Measurements from ENCODE around the gene SCYL1.

Gene SCYL1

DNA sequence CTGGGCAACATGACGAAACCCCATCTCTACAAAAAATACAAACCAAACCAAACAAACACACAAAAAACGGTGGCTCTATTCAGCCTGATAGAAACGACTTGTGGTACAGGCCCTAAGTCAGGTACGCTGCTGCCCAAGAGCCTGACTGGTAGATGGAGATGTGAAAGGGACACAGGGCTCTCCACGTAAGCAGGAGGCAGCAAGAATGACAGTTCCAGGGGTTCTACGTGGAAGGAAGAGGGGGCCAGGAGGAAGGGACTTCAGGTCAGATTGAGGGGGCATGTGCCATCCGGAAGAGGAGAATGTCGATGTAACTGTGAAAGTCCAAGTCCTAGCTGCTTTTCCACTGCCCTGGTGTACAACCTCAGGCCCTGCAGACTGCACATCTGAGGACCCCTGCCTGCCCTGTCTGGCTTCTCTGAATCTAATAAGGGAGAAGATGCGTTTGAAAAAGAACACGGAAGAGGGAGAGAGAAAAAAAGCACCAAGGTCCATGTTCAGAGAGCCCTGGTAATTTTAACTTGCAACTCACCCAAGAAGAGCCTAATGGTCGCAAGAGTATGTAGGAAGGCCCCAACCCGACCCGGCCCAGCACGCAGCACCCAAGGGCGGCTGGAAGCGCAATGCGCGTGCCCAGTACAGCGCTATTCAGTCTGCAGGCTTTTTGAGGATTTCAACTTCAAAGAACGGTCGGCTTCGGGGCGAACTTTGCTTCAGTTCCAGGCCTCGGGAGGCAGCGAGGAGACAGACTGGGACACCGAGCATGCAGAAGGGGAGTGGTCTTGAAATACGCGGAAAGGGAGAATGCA, 44.5 kb downstream of the SCYL1 start:
- DNase-seq (ENCODE audit: low read depth, low spot score) = no peak

DNA sequence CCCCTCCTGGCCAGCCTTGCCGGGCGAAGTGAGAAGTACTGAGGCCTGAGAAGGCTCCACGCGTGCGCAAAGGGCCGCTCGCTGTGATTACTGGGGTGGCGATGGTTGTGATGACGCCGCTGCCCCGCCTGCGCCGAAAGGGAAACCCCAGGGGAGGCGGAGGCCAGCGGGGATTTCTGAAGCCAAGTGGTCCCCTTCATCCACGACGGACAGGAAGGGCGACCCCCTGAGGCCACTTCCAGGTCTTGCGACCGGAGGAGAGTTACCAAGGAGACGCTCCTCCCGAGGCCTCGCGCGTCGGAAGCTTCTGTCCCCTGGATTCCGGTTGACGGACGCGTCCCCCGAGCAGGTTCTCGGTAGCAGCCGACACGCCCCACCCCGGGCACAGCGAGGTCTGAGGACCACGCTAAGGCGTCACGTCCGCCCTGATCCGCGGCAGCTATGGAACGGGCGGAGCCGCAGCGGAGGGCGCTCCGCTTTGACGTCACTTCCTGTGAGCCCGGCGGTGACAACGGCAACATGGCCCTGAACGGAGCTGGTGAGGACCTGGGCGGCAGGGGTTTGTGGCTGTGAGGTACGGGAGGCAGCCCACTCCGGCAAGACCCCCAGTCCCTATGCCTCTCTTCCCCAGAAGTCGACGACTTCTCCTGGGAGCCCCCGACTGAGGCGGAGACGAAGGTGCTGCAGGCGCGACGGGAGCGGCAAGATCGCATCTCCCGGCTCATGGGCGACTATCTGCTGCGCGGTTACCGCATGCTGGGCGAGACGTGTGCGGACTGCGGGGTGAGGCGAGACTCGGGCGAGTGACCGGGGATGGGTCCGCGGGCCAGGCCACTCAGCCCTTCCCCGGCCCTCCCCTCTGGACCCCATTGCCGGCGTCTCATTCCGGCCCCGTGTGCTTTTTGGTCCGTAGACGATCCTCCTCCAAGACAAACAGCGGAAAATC, 45.4 kb downstream of the SCYL1 start, which contains the start of gene ZNRD2:
Gene ZNRD2, plus strand, starts transcription at position 505 of the 946 bp plus-strand sequence. Its CDS starts 15 bp downstream, at position 520.
- peak; percentile 99 for DNase-seq (ENCODE audit: low read depth, low spot score)

GRCh38 chr11:65571420-65571819, 46.5 kb downstream of the SCYL1 start:
- no peak for DNase-seq (ENCODE audit: low read depth, low spot score)

- DNase-seq (ENCODE audit: low read depth, low spot score) = peak; percentile 78
Measured at GRCh38 chr11:65571940-65572339, 47.1 kb downstream of the SCYL1 start.

GRCh38 chr11:65572356-65573051, 47.6 kb downstream of the SCYL1 start, which contains the start of gene FAM89B:
TSS of gene FAM89B (plus strand) at chr11:65572538. CDS start at chr11:65572670, 132 bp downstream.
- DNase-seq (ENCODE audit: low read depth, low spot score) = peak; percentile 69

GRCh38 chr11:65573391-65574079, 48.7 kb downstream of the SCYL1 start:
- no peak for DNase-seq (ENCODE audit: low read depth, low spot score)

- peak; percentile 90 for DNase-seq (ENCODE audit: low read depth, low spot score)
Measured at GRCh38 chr11:65574109-65574810, 49.4 kb downstream of the SCYL1 start.

- DNase-seq (ENCODE audit: low read depth, low spot score) = peak; percentile 57
Measured at GRCh38 chr11:65574811-65575567, 50.1 kb downstream of the SCYL1 start.

DNA sequence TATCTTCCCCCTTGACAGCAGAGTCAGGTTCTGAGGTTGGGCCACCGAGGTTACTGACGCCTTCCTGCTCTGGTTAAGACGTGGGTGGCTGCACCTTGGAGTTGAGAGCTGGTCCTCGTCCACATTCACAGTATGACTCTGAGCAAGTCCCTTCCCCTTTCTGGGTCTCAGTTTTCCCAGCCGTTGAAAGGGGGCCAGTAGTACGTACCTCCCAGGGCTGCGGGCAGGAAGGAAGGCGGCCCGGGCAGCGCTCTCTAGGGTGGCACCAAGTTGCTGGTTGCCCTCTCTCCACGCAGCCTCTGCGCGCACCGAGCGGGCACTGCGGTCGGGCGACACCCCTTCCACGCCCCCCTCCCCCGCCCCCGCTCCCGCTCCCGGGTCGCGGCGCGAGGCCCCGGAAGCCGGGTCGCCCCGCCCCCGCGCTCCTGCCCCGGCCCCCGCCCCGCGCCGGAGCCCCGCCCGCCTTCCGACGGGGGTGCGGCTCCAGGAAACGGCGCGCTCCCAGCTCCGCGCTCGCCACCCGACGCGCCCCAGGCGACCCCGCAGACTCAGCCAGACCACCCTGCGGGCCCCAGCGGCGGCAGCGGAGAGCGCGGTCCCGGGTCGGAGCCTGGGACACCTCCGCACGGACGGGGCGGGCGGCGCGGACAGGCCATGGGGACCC, 50.8 kb downstream of the SCYL1 start, which contains the start of gene EHBP1L1:
Gene EHBP1L1, plus strand, starts transcription at position 486 of the 664 bp plus-strand sequence. CDS start 250 bp downstream, outside the sequence.
- DNase-seq (ENCODE audit: low read depth, low spot score) = no peak

- DNase-seq (ENCODE audit: low read depth, low spot score) = no peak
Measured at GRCh38 chr11:65576232-65576866, 51.5 kb downstream of the SCYL1 start.

DNA sequence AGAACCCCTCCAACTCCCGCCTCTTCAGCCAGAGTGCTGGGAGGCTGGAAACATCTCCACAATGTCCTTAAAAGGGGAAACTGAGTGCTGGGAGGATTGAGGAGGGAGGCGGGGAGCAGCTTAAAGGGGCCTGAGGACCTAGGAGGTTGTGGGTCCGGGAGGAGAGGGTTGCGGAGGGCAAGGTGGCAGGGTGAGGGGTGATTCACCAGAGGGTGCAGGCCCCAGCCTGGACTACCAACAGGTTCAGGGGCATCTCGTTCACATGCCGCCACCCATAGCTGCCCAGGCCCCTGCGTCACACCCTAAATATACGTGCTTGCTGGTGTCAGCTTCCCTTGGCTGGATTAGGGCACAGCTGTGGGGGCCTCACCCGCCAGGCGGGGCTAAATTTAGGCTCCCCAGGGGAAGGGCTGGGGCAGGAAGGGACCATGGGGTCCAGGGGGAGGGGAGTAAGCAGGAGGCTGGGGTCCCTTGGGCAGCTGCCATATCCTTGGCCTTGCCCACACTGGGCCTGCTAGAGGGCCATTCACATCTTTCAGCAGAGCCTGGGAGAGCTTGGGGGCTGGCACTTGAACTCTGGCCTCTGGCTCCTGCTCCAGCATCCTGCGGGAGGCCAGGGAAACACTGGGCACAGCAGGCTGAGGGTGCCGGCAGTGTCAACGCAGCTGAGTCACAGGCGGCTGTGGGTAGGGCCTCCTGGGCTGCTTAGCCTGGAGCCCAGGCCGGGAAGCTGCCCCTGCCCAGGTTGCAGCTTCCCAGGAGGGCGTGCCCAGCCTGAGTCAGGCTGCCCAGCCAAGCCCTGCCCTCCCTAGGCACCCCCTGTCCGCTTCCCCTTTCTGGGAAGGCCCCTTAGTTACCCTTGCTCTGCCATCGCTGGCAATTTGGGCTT, 52.2 kb downstream of the SCYL1 start:
- no peak for DNase-seq (ENCODE audit: low read depth, low spot score)

- DNase-seq (ENCODE audit: low read depth, low spot score) = no peak
Measured at GRCh38 chr11:65577756-65578109, 52.9 kb downstream of the SCYL1 start.

DNA sequence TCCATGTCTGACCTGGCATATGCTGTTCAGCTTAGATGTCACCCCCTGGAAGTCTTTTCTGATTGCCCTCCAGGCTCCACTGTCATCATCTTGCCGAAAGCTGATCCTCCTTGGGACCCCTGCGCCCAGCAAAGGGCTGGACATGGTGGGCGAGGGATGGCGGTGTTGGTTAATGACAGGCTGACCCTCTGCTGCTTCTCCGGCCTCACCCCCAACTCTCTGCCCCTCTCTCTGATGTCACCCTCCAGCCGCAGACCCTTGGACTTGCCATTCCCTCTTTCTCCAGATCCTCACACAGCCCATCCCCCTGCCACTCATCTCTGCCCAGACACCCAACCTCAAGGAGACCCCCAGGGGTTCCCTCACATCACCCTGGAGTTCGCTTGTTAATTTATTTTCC, 53.3 kb downstream of the SCYL1 start:
- DNase-seq (ENCODE audit: low read depth, low spot score) = no peak

DNA sequence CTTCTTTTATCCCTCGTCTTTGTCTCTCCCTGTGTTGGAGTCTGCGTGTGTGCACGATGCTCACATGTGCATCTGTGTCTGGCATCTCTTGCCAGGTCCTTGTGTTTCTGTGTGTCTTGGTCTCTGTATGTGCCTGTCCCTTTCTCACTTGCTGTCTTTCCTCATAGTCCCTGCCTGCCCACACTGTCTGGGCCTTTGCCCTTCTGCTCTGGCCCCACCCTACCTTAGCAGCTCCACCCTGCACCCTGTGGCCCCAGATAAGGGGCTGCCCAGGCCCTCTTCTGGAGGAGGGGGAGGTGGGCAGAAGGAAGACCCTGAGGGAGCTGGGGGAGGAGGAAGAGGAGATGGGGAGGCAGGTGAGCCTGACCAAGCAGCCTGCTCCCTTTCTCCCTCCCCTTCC, 53.8 kb downstream of the SCYL1 start:
- DNase-seq (ENCODE audit: low read depth, low spot score) = no peak

DNA sequence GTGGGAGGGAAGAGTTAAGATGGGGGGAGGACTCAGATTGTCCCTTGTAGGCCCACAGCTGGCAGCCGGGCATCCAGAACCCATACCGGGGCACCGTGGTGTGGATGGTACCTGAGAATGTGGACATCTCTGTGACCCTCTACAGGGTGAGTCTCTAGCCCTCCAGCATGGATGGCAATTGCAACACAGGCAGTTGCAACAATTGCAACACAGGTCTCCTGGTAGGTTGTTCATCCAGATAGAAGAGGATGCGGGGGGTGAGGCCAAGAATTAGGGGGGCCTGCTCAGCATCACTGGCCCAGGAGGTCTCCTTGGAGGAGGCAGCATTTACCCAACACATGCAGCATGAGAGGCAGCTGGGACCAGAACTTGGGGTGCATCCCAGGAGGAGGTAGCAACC, 54.4 kb downstream of the SCYL1 start:
- DNase-seq (ENCODE audit: low read depth, low spot score) = no peak

GRCh38 chr11:65580031-65580692, 55.3 kb downstream of the SCYL1 start:
- no peak for DNase-seq (ENCODE audit: low read depth, low spot score)

- DNase-seq (ENCODE audit: low read depth, low spot score) = no peak
Measured at GRCh38 chr11:65580756-65581155, 55.9 kb downstream of the SCYL1 start.
